Heart left ventricle (tissue), 16 donors: Measurements from ENCODE around the gene DEAF1. TPM values are rescaled to one million over a fixed set of nuclear protein-coding genes. Genes with fewer than 3 reads are reported as not detected.

Source experiments
- ATAC-seq, 4 donors: fragments of 200-7000 bp; cut with Tn5 transposase; one replicate each; pipeline ENCODE4 v1.9.1; 2020 to 2022; ENCODE audit warnings: moderate library complexity in 4 of 4, mild to moderate bottlenecking in 3 of 4, moderate number of reproducible peaks in 1 of 4
- DNase-seq, 5 donors: peaks; one replicate each; pipeline ENCODE4 v3.0.0-alpha.2; 2020
- H3K27ac ChIP-seq, 12 donors: fragments of 200-600 bp; sonication (generic) in 4 of 12; one replicate each; pipeline versions ENCODE4 v1.5.0 to v1.8.0; 2016 to 2022; ENCODE audit warnings: mild to moderate bottlenecking in 2 of 12
- H3K27me3 ChIP-seq, 9 donors: fragments of 200-600 bp; sonication (generic) in 2 of 9; one replicate each; pipeline versions ENCODE4 v1.5.1 to v1.8.0; 2016 to 2022; ENCODE audit warnings: mild to moderate bottlenecking in 3 of 9
- H3K36me3 ChIP-seq, 9 donors: fragments of 200-600 bp; sonication (generic) in 2 of 9; one replicate each; pipeline versions ENCODE4 v1.5.0 to v1.8.0; 2018 to 2022; ENCODE audit warnings: mild to moderate bottlenecking in 2 of 9
- H3K4me1 ChIP-seq, 12 donors: fragments of 200-600 bp; sonication (generic) in 4 of 12; one replicate each; pipeline versions ENCODE4 v1.5.0 to v1.8.0; 2016 to 2022; ENCODE audit warnings: mild to moderate bottlenecking in 3 of 12
- H3K4me3 ChIP-seq, 12 donors: fragments of 200-600 bp; sonication (generic) in 4 of 12; one replicate each; pipeline versions ENCODE4 v1.5.0 to v1.8.0; 2017 to 2022; ENCODE audit warnings: mild to moderate bottlenecking in 9 of 12, moderate library complexity in 4 of 12
- H3K9me3 ChIP-seq, 12 donors: fragments of 200-600 bp; sonication (generic) in 4 of 12; one replicate each; pipeline versions ENCODE4 v1.5.0 to v1.8.0; 2016 to 2022; ENCODE audit warnings: mild to moderate bottlenecking in 1 of 12
- POLR2A ChIP-seq, 2 donors: fragments of 450-650 bp; IDR thresholded peaks; one replicate each; pipeline ENCODE4 v1.6.1; 2017; ENCODE audit warnings: antibody characterized with exemption in 2 of 2, mild to moderate bottlenecking in 2 of 2, moderate library complexity in 2 of 2
- WGBS, 4 donors: extraction: QIAGEN DNeasy Blood & Tissue Kit in 2 of 4; methylation state at CpG; one replicate each; pipeline versions ENCODE4 v1.1.5 to v1.1.7; 2013 to 2018; 5-methylcytosine and 5-hydroxymethylcytosine counted together
- intact Hi-C, 10 donors: fragments of 100-400 bp; cut with DNase I; formaldehyde crosslinking; loops; one replicate each; pipeline versions ENCODE4 v1.11.1 to v1.14.2; 2022
- polyA plus RNA-seq, 2 donors: library from polyadenylated mRNA; stranded (reverse); fragments of 200-250 nt; gene quantifications; one replicate each; pipeline ENCODE4 v1.2.3, GENCODE V29; 2013
- total RNA-seq, 9 donors: library from RNA; depleted of rRNA in 2 of 9; stranded (reverse); fragments of >200 nt in 2 of 9; fragmentation: NEBNext Ultra II Directional in 3 of 9; extraction: Animal tissue kit (Norgen Biotek cat#: 25700) in 3 of 9; gene quantifications; one replicate each; pipeline versions ENCODE4 v1.1.0 to v1.2.4, GENCODE V29; 2016 to 2023
- TF ChIP-seq, protein P1 (sequence below), 12 donors: fragments of 200-600 bp; sonication (generic) in 4 of 12; IDR thresholded peaks; one replicate each; pipeline versions ENCODE4 v1.5.0 to v1.8.0; 2018 to 2022; ENCODE audit warnings: antibody characterized with exemption in 12 of 12, mild to moderate bottlenecking in 5 of 12
- donor health status: ischemic (EF 13 %, LVEDD 7.1; RV severe dilation, severe dysfunction).
- donor health status: healthy with polysubstance abuse.
- donor health status: DM: no; HTN: yes; CAD: no.
- donor health status: DM: no; HTN: no; CAD: no.
- donor health status: ischemic (EF 25% LVEDD 6.9; RV normal size, moderate dysfunction).
- donor health status: ischemic (EF 25% LVEDD 5.7; RV mildly dilated, moderate dysfunction).
- donor health status: healthy.
- donor health status: DM: yes; HTN: yes; CAD: no.
- donor health status: ischemic (EF 35%, LVEDD 5.7; RV mildly dilated, moderate dysfunction).
- donor health status: nonischemic (EF 11% LVEDD 7.7; RV severe dilation, severe dysfunction).
- donor health status: DM: yes; HTN: yes; CAD: no.
- donor health status: PGD.
- donor health status: ischemic (EF 29% LVEDD 5.4; RV normal size, mild dysfunction).
- donor health status: nonischemic (EF 23%, LVEDD 6.1; RV moderate dilation, normal function).

The DEAF1 gene
- total and polyA plus RNA-seq, 11 donors: 11.8 to 25.6 (median 15.1) TPM

GRCh38 chr11:709109-709997, 14.3 kb upstream of the DEAF1 start:
- H3K4me1 ChIP-seq: peaks cover 0 to 38% (median 15%) of the 10 kb centered on the region in 12 donors
- intact Hi-C loops: no loop called here
- no peak overlapping the region for H3K27ac ChIP-seq
- ATAC-seq: no peak
- TF ChIP-seq POLR2A (IDR thresholded peaks at IDR 0.05): no peak
- TF ChIP-seq, protein P1, sequence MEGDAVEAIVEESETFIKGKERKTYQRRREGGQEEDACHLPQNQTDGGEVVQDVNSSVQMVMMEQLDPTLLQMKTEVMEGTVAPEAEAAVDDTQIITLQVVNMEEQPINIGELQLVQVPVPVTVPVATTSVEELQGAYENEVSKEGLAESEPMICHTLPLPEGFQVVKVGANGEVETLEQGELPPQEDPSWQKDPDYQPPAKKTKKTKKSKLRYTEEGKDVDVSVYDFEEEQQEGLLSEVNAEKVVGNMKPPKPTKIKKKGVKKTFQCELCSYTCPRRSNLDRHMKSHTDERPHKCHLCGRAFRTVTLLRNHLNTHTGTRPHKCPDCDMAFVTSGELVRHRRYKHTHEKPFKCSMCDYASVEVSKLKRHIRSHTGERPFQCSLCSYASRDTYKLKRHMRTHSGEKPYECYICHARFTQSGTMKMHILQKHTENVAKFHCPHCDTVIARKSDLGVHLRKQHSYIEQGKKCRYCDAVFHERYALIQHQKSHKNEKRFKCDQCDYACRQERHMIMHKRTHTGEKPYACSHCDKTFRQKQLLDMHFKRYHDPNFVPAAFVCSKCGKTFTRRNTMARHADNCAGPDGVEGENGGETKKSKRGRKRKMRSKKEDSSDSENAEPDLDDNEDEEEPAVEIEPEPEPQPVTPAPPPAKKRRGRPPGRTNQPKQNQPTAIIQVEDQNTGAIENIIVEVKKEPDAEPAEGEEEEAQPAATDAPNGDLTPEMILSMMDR (IDR thresholded peaks at IDR 0.05): no peak
- H3K4me3 ChIP-seq: no peak overlapping the region
- peak in 1 of 5 donors; percentile 58 for DNase-seq
- 67 to 75% (median 70%) methylated on average over 17 to 27 of the region's 27 CpGs for WGBS, 4 donors
- H3K27me3 ChIP-seq: peaks cover 0 to 62% (median 18%) of the 10 kb centered on the region in 9 donors
- H3K36me3 ChIP-seq: peaks cover 0 to 4% (median 0%) of the 10 kb centered on the region in 9 donors
- H3K9me3 ChIP-seq: no peaks in the 10 kb centered on the region

DNA sequence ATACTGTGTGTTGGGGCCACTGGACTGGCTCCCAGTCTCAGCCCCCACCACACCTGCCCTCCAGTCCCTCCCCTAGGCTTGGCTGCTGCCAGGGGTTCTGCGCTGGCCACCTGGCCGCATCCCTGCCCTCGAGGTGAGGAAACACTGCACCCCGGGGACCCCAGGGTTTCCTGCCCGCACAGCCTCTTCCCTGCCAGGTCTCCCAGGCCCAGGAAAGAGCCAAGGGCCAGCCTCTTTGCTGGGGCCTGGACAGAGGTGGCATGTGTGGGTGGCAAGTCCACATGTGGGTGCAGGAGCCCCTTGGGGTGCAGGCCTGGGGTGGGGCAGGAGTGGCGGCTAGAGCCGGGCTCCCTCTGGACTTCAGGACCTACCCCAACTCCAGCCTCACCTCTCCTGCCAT, 13.5 kb upstream of the DEAF1 start:
- no peaks in the 10 kb centered on the region for H3K9me3 ChIP-seq
- DNase-seq: peak in 1 of 5 donors; percentile 31
- peaks cover 0 to 58% (median 18%) of the 10 kb centered on the region in 9 donors for H3K27me3 ChIP-seq
- WGBS, 4 donors: 78 to 94% (median 82%) methylated on average over 2 to 7 of the region's 7 CpGs
- TF ChIP-seq POLR2A (IDR thresholded peaks at IDR 0.05): no peak
- TF ChIP-seq, protein P1 (IDR thresholded peaks at IDR 0.05): no peak
- intact Hi-C loops: no loop called here
- no peak for ATAC-seq
- H3K4me1 ChIP-seq: peaks cover 0 to 38% (median 15%) of the 10 kb centered on the region in 12 donors
- no peak overlapping the region for H3K4me3 ChIP-seq
- H3K27ac ChIP-seq: no peak overlapping the region
- H3K36me3 ChIP-seq: peaks cover 0 to 8% (median 0%) of the 10 kb centered on the region in 9 donors

- WGBS, 4 donors: 83 to 92% (median 86%) methylated on average over 14 to 16 of the region's 16 CpGs
- H3K9me3 ChIP-seq: no peaks in the 10 kb centered on the region
- intact Hi-C loops: no loop called here
- no peak for ATAC-seq
- peaks cover 0 to 12% (median 0%) of the 10 kb centered on the region in 9 donors for H3K36me3 ChIP-seq
- H3K4me3 ChIP-seq: no peak overlapping the region
- H3K27ac ChIP-seq: no peak overlapping the region
- peaks cover 0 to 56% (median 18%) of the 10 kb centered on the region in 9 donors for H3K27me3 ChIP-seq
- TF ChIP-seq POLR2A (IDR thresholded peaks at IDR 0.05): no peak
- TF ChIP-seq, protein P1 (IDR thresholded peaks at IDR 0.05): no peak
- DNase-seq: peak in 1 of 5 donors; percentile 54
- peaks cover 0 to 38% (median 17%) of the 10 kb centered on the region in 12 donors for H3K4me1 ChIP-seq
Measured at GRCh38 chr11:707817-708420, 12.9 kb upstream of the DEAF1 start.
